SK-N-MC (cell line): ENCODE results near the gene TMEM14A.

Source experiments
- EZH2 ChIP-seq: fragments of 200-600 bp; sonication (generic); IDR thresholded peaks from one replicate; pipeline ENCODE4 v1.6.1; 2017; ENCODE audit warnings: antibody characterized with exemption
- POLR2AphosphoS5 ChIP-seq: IDR thresholded peaks from 2 replicates; pipeline ENCODE4 v1.6.1; 2012; ENCODE audit warnings: mild to moderate bottlenecking, low read depth, low read length, borderline replicate concordance

GRCh38 chr6:52691718-52692117, 20.8 kb downstream of the TMEM14A start:
- no peak for TF ChIP-seq EZH2
- TF ChIP-seq POLR2AphosphoS5, result no peak
